AG04450 (cell line): ENCODE data around the gene PCSK6. TPM values are rescaled to one million over a fixed set of nuclear protein-coding genes. Genes with fewer than 3 reads are reported as not detected.

Source experiments
- CTCF ChIA-PET: fragments of 300-600, 350-600 bp; formaldehyde crosslinking; extraction: SDS; loops from one replicate; lab custom pipeline; 2022; ENCODE audit warnings: antibody characterized with exemption, inconsistent platforms; lab: Charles Lee
- POLR2A ChIA-PET: fragments of 350-600 bp; formaldehyde crosslinking; extraction: SDS; loops from one replicate; lab custom pipeline; 2021; ENCODE audit warnings: antibody characterized with exemption, inconsistent platforms; lab: Yijun Ruan, JAX
- DNase-seq: peaks from one replicate; pipeline ENCODE4 v3.0.0-alpha.2; 2011; ENCODE audit warnings: low read depth, low spot score
- H3K27ac ChIP-seq: one replicate; pipeline ENCODE4 v1.5.1; 2012; ENCODE audit warnings: low read depth, low read length, control low read depth
- H3K27me3 ChIP-seq: one replicate; pipeline ENCODE4 v1.6.0; 2012; ENCODE audit warnings: low read length; ENCODE audit not compliant: control insufficient read depth, insufficient read depth
- H3K4me3 ChIP-seq: 2 replicates; pipeline ENCODE4 v1.5.1; 2011; ENCODE audit warnings: mild to moderate bottlenecking, low read depth, low read length, control low read depth
- H3K9me3 ChIP-seq: 2 replicates; pipeline ENCODE4 v1.5.1; 2012; ENCODE audit warnings: low read length; ENCODE audit not compliant: control insufficient read depth, insufficient read depth
- CTCF ChIP-seq: IDR thresholded peaks from 2 replicates; pipeline ENCODE4 v1.5.1; 2011; ENCODE audit warnings: low read depth, low read length, control low read depth, inconsistent platforms
- polyA plus RNA-seq: library from polyadenylated mRNA; depleted of rRNA; stranded (reverse); fragments of >200 nt; gene quantifications from 2 replicates; pipeline ENCODE4 v1.2.3, GENCODE V29; 2011

PCSK6 gene
- polyA plus RNA-seq, 1 experiment, result 0.06 TPM

GRCh38 chr15:101328001-101328400 lies 161.5 kb downstream of the PCSK6 start:
- Histone ChIP-seq H3K9me3 (no peaks in the 10 kb centered on the region; the same call in 1 of the 2 replicates), H3K4me3 (no peak overlapping the region), H3K27me3 (peaks cover 4% of the 10 kb centered on the region), H3K27ac (no peak overlapping the region)
- DNase-seq, result no peak
- TF ChIP-seq CTCF, result no peak
- ChIA-PET CTCF (no interaction called here), POLR2A (no interaction called here)

GRCh38 chr15:101327147-101327740 lies 162.3 kb downstream of the PCSK6 start:
- DNase-seq, result no peak
- Histone ChIP-seq H3K27me3 (peaks cover 8% of the 10 kb centered on the region), H3K4me3 (no peak overlapping the region), H3K27ac (no peak overlapping the region), H3K9me3 (no peaks in the 10 kb centered on the region; the same call in 1 of the 2 replicates)
- ChIA-PET POLR2A (no interaction called here), CTCF (no interaction called here)
- TF ChIP-seq CTCF, result no peak

GRCh38 chr15:101326462-101327146 lies 162.9 kb downstream of the PCSK6 start:
- ChIA-PET POLR2A (no interaction called here), CTCF (no interaction called here)
- Histone ChIP-seq H3K27ac (no peak overlapping the region), H3K4me3 (no peak overlapping the region), H3K27me3 (peaks cover 11% of the 10 kb centered on the region), H3K9me3 (no peaks in the 10 kb centered on the region; the same call in 1 of the 2 replicates)
- DNase-seq, result no peak
- TF ChIP-seq CTCF, result no peak

GRCh38 chr15:101326026-101326315 lies 163.5 kb downstream of the PCSK6 start:
- Histone ChIP-seq H3K4me3 (no peak overlapping the region), H3K27me3 (peaks cover 16% of the 10 kb centered on the region), H3K9me3 (no peaks in the 10 kb centered on the region; the same call in 1 of the 2 replicates), H3K27ac (no peak overlapping the region)
- ChIA-PET POLR2A (no interaction called here), CTCF (no interaction called here)
- TF ChIP-seq CTCF, result no peak
- no peak for DNase-seq

- TF ChIP-seq CTCF, result no peak
- Histone ChIP-seq H3K9me3 (no peaks in the 10 kb centered on the region; the same call in 1 of the 2 replicates), H3K4me3 (no peak overlapping the region), H3K27ac (no peak overlapping the region), H3K27me3 (peaks cover 19% of the 10 kb centered on the region)
- ChIA-PET CTCF (no interaction called here), POLR2A (no interaction called here)
- no peak for DNase-seq
Measured at GRCh38 chr15:101325263-101326025, 164.1 kb downstream of the PCSK6 start.
